ENCODE data around the gene CREB3L2. TPM values are rescaled to one million over a fixed set of nuclear protein-coding genes. Genes with fewer than 3 reads are reported as not detected.
"Not testable (repeated sequence)": the region's sequence is repeated elsewhere in the genome, so short reads cannot be mapped to it uniquely, and the experiment has no call there.

CREB3L2 gene
- total RNA-seq, 1 donor from 2014 or later: 103 TPM

GRCh38 chr7:138015096-138015495, 13.2 kb upstream of the CREB3L2 start:
- intact Hi-C loops (cut with DNase I): no loop called here
- no peak for DNase-seq (ENCODE audit: low spot score)
- ATAC-seq: no peak

GRCh38 chr7:138014686-138015085, 12.8 kb upstream of the CREB3L2 start:
- DNase-seq (ENCODE audit: low spot score) (no peak), ATAC-seq (no peak)
- intact Hi-C loops (cut with DNase I): loop anchor here (5.0 kb wide), 1 partner anchor 357 kb away; no protein-coding TSS in a partner anchor

- not testable (repeated sequence) for ATAC-seq; DNase-seq (ENCODE audit: low spot score)
- intact Hi-C loops (cut with DNase I): loop anchor here (5.0 kb wide), 1 partner anchor 357 kb away; no protein-coding TSS in a partner anchor
Measured at GRCh38 chr7:138014201-138014600, 12.3 kb upstream of the CREB3L2 start.

DNA sequence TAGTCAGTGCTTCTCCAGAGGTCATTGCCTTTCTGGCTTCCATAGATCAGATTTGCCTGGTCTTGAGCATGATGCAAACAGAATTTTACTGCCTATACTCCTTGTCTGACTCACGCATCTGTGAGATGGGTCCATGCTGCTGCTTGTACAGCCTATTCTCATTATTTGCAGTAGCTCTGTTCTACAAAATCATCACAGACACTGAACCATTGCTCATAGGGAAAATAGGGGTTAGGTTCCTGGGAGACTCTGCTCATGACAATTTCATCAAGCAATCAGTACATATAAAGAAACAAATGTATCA, 7.4 kb upstream of the CREB3L2 start:
- intact Hi-C loops (cut with DNase I): loop anchor here (2.0 kb wide), 1 partner anchor 107 kb away; no protein-coding TSS in a partner anchor
- ATAC-seq (no peak), DNase-seq (ENCODE audit: low spot score) (no peak)

DNA sequence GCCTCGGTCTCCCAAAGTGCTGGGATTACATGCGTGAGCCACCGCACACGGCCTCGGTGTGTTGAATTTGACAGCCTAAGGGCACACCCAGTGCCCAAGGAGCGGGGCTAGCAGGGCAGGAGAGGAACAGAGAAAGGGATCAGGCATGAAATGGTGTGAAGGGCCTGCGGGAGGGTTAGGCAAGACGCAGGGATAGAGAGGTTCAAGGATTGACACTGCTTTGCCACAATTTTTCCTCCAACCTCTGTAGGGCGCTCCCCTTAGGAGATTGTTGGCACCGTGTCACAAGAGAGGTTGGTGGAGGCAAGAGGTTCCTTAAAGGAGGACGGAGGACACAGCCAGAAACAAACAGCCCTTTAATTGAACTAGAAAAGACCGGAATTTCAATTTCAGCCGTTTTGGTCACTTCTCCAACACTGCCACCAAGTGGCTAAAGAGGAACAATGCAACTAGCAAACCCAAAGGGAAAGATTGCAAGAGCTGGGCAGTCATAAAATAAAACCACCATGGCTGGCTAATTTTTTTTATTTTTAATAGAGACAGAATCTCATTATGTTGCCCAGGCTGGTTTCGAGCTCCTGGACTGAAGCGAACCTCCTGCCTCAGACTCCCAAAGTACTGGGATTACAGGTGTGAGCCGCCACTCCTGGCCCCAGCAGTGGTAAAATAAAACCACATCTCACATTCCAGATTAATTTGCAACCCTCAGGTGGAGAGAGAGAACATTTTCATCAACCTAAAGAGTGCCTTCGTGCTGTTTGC, 6.9 kb upstream of the CREB3L2 start:
- intact Hi-C loops (cut with DNase I): loop anchor here (2.0 kb wide), 1 partner anchor 106 kb away; no protein-coding TSS in a partner anchor
- DNase-seq (ENCODE audit: low spot score): no peak
- ATAC-seq: peak; percentile 89

- ATAC-seq (no peak), DNase-seq (ENCODE audit: low spot score) (no peak)
- intact Hi-C loops (cut with DNase I): loop anchor here (2.0 kb wide), 1 partner anchor 105 kb away; no protein-coding TSS in a partner anchor
Measured at GRCh38 chr7:138008019-138008587, 6.2 kb upstream of the CREB3L2 start.

- ATAC-seq (no peak), DNase-seq (ENCODE audit: low spot score) (no peak)
- intact Hi-C loops (cut with DNase I): no loop called here
Measured at GRCh38 chr7:138006106-138006505, 4.2 kb upstream of the CREB3L2 start.

DNA sequence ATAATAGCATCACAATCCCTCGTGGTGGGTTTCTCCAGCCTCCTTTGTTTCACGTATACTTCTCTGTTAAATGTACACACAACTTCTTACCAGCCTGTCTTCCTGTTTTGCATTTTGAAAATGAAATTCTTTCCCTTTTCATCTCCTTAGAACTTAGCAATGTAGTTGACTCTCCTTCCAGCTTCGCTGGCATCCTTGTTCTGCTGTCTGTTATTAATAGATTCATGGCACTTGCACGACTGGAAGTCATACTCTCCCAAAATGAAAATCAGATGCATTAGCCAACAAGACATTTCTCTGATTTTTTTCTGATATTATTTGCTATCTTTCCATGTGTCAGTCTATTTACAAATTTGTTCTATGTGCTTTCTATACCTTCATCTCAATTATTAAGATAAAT, 3.0 kb upstream of the CREB3L2 start:
- intact Hi-C loops (cut with DNase I): no loop called here

GRCh38 chr7:138004046-138004445, 2.2 kb upstream of the CREB3L2 start:
- intact Hi-C loops (cut with DNase I): no loop called here
- DNase-seq (ENCODE audit: low spot score) (no peak), ATAC-seq (no peak)

More for the DNA sequence above, 3.0 kb upstream of the CREB3L2 start:
- DNase-seq (ENCODE audit: low spot score) (no peak), ATAC-seq (no peak)

- intact Hi-C loops (cut with DNase I): no loop called here
- no peak for ATAC-seq
- DNase-seq (ENCODE audit: low spot score): no peak
Measured at GRCh38 chr7:138002828-138003189, 923 bp upstream of the CREB3L2 start.

- ATAC-seq (peak; percentile 96), DNase-seq (ENCODE audit: low spot score) (peak; percentile 100)
- intact Hi-C loops (cut with DNase I): no loop called here
Measured at GRCh38 chr7:138002096-138002827, 376 bp upstream of the CREB3L2 start.

GRCh38 chr7:138000081-138000701, 1.7 kb downstream of the CREB3L2 start:
- peak; percentile 72 for ATAC-seq
- intact Hi-C loops (cut with DNase I): no loop called here

DNA sequence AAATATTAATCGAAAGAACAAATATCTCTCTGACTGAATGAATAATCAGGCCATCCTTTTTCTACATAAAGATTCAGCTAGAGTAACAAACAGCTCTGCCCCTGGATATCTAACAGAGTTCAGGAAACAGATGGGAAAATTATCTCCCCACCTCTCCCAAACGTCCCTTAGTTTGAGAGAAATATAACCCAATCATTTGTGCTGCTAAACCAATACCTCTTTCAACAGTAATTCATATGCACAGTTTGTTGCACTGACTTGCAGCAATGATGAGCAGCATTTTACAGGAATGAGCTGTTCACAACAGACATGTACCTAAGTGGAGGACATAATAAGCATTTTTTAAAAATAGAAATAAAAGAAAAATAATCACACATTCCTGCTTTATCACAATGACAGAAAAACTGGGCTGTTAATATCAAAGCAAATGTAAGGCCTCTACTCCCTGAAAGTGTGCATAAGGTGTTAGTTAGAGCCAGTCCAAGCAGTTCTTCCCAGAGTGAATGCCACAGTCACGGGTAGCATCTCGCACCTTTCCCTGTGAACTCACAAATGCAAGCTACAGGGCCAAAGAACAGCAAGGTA, 2.3 kb downstream of the CREB3L2 start:
- ATAC-seq (no peak), DNase-seq (ENCODE audit: low spot score) (no peak)
- intact Hi-C loops (cut with DNase I): no loop called here

More at GRCh38 chr7:138000081-138000701, 1.7 kb downstream of the CREB3L2 start:
- DNase-seq (ENCODE audit: low spot score): peak; percentile 79

GRCh38 chr7:137998250-137998649, 3.6 kb downstream of the CREB3L2 start:
- DNase-seq (ENCODE audit: low spot score) (no peak), ATAC-seq (no peak)
- intact Hi-C loops (cut with DNase I): no loop called here

GRCh38 chr7:137996871-137997270, 5.0 kb downstream of the CREB3L2 start:
- DNase-seq (ENCODE audit: low spot score): no peak
- no peak for ATAC-seq
- intact Hi-C loops (cut with DNase I): no loop called here

- DNase-seq (ENCODE audit: low spot score) (peak; percentile 79), ATAC-seq (no peak)
- intact Hi-C loops (cut with DNase I): no loop called here
Measured at GRCh38 chr7:137996386-137996851, 5.5 kb downstream of the CREB3L2 start.

DNA sequence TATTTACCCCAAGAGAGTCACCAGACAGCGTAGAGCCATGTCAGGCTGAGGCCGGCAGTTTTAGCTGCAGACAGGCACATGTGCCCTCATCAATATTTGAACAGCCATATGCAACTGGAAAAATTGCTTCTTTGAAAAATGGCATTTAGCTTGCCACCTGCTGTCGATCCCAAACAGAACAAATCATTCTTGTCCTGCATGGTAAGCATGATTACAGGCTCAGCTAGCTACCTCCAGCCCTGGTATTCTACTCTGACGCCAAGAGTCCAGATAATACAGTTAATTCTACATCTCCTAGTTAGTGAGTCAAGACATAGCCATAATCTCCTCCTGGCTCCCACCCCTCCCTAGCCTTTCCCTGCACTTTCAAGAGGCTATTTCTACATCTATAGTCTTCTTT, 7.7 kb downstream of the CREB3L2 start:
- intact Hi-C loops (cut with DNase I): no loop called here
- DNase-seq (ENCODE audit: low spot score): no peak
- ATAC-seq: no peak

DNA sequence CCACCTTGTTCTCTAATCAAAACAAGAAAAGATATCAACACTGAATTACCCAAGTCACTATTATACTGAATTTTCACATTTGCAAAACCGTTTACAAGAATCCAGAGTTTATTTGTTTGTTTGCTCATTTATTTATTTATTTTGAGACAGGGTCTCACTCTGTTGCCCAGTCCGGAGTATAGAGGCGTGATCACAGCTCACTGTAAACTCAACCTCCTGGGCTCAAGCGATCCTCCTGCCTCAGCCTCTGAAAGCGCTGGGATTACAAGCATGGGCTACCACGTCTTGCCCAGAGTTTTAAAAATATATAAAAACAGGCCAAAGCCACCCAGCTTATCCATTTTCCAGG, 8.5 kb downstream of the CREB3L2 start:
- DNase-seq (ENCODE audit: low spot score) (no peak), ATAC-seq (no peak)
- intact Hi-C loops (cut with DNase I): no loop called here

Data from sciatic nerve (tissue), 2 donors.